ENCODE results near the gene SMG6. TPM values are rescaled to one million over a fixed set of nuclear protein-coding genes. Genes with fewer than 3 reads are reported as not detected.

SMG6 gene
- total and polyA plus RNA-seq, 2 of the 8 experiments (the other 6 are each of a cell fraction or from before 2014, with no cell fraction given) = 18.5 to 25.2 TPM

DNA sequence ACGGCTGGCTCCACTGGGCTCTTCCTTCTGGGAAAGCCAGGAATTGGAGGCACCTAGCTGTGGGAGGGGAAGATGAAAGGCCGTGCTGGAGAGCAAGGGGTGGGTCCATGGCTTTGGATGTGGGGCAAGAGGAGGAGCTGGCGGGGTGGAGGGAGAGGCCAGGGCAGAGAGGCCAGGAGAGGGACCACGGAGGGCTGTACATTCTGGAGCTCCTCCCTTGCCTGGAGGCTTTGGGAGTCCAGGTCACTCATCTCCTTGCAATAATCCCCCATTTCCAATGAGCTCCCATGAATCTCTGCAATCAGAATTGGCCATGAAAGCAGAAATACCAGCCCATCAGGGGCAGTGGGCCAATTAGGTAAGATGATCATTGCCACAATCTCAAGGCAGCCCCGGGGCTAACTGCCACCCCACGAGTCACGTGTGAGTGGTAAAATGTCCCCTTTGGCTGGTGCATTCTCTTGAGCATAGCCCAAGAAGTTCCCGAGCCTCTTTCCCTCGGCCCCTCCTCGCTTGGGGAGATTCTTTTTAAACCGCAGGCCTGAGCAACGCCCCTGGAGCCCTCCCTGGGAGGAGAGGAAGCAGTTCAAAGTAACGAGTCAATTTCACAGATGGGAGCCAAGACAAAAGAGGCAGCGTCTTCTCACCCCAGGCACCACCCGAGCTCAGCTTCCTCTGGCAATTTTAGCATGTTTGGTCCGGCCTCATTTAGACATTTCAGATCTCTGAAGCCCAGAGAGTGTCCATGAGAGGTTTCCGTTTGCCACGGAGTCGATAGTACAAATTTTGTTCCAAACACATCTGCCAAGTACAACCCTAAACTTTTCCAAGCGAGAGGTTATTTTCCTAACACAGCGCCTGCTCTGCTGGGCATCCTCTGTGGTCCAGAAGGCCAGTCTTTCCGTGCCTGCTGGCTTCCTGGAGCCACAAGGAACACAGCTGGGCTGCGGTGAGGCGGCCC is 291.9 kb downstream of the SMG6 start (continued):
- TF ChIP-seq, protein P1, sequence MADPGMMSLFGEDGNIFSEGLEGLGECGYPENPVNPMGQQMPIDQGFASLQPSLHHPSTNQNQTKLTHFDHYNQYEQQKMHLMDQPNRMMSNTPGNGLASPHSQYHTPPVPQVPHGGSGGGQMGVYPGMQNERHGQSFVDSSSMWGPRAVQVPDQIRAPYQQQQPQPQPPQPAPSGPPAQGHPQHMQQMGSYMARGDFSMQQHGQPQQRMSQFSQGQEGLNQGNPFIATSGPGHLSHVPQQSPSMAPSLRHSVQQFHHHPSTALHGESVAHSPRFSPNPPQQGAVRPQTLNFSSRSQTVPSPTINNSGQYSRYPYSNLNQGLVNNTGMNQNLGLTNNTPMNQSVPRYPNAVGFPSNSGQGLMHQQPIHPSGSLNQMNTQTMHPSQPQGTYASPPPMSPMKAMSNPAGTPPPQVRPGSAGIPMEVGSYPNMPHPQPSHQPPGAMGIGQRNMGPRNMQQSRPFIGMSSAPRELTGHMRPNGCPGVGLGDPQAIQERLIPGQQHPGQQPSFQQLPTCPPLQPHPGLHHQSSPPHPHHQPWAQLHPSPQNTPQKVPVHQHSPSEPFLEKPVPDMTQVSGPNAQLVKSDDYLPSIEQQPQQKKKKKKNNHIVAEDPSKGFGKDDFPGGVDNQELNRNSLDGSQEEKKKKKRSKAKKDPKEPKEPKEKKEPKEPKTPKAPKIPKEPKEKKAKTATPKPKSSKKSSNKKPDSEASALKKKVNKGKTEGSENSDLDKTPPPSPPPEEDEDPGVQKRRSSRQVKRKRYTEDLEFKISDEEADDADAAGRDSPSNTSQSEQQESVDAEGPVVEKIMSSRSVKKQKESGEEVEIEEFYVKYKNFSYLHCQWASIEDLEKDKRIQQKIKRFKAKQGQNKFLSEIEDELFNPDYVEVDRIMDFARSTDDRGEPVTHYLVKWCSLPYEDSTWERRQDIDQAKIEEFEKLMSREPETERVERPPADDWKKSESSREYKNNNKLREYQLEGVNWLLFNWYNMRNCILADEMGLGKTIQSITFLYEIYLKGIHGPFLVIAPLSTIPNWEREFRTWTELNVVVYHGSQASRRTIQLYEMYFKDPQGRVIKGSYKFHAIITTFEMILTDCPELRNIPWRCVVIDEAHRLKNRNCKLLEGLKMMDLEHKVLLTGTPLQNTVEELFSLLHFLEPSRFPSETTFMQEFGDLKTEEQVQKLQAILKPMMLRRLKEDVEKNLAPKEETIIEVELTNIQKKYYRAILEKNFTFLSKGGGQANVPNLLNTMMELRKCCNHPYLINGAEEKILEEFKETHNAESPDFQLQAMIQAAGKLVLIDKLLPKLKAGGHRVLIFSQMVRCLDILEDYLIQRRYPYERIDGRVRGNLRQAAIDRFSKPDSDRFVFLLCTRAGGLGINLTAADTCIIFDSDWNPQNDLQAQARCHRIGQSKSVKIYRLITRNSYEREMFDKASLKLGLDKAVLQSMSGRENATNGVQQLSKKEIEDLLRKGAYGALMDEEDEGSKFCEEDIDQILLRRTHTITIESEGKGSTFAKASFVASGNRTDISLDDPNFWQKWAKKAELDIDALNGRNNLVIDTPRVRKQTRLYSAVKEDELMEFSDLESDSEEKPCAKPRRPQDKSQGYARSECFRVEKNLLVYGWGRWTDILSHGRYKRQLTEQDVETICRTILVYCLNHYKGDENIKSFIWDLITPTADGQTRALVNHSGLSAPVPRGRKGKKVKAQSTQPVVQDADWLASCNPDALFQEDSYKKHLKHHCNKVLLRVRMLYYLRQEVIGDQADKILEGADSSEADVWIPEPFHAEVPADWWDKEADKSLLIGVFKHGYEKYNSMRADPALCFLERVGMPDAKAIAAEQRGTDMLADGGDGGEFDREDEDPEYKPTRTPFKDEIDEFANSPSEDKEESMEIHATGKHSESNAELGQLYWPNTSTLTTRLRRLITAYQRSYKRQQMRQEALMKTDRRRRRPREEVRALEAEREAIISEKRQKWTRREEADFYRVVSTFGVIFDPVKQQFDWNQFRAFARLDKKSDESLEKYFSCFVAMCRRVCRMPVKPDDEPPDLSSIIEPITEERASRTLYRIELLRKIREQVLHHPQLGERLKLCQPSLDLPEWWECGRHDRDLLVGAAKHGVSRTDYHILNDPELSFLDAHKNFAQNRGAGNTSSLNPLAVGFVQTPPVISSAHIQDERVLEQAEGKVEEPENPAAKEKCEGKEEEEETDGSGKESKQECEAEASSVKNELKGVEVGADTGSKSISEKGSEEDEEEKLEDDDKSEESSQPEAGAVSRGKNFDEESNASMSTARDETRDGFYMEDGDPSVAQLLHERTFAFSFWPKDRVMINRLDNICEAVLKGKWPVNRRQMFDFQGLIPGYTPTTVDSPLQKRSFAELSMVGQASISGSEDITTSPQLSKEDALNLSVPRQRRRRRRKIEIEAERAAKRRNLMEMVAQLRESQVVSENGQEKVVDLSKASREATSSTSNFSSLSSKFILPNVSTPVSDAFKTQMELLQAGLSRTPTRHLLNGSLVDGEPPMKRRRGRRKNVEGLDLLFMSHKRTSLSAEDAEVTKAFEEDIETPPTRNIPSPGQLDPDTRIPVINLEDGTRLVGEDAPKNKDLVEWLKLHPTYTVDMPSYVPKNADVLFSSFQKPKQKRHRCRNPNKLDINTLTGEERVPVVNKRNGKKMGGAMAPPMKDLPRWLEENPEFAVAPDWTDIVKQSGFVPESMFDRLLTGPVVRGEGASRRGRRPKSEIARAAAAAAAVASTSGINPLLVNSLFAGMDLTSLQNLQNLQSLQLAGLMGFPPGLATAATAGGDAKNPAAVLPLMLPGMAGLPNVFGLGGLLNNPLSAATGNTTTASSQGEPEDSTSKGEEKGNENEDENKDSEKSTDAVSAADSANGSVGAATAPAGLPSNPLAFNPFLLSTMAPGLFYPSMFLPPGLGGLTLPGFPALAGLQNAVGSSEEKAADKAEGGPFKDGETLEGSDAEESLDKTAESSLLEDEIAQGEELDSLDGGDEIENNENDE (IDR thresholded peaks at IDR 0.05; ENCODE audit: insufficient replicate concordance, low read length) = no peak
- TF ChIP-seq EZH2 (IDR thresholded peaks at IDR 0.05; ENCODE audit: low read depth, low read length, severe bottlenecking) = no peak
- no peak for TF ChIP-seq RAD21 (IDR thresholded peaks at IDR 0.05 in 1 of 2, conservative IDR thresholded peaks at IDR 0.05 in 1 of 2; ENCODE audit: low read depth in 2 of 2, low read length in 2 of 2)
- TF ChIP-seq, protein P2, sequence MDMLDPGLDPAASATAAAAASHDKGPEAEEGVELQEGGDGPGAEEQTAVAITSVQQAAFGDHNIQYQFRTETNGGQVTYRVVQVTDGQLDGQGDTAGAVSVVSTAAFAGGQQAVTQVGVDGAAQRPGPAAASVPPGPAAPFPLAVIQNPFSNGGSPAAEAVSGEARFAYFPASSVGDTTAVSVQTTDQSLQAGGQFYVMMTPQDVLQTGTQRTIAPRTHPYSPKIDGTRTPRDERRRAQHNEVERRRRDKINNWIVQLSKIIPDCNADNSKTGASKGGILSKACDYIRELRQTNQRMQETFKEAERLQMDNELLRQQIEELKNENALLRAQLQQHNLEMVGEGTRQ (IDR thresholded peaks at IDR 0.05; ENCODE audit: low read length) = no peak
- no peak for TF ChIP-seq GTF2F1 (IDR thresholded peaks at IDR 0.05; ENCODE audit: borderline replicate concordance, low read depth, low read length)
- no peak for TF ChIP-seq HDAC6 (IDR thresholded peaks at IDR 0.05; ENCODE audit: low read depth, low read length)
- no peak for TF ChIP-seq TAF7 (optimal IDR thresholded peaks at IDR 0.05; ENCODE audit: borderline replicate concordance, low read depth, low read length)
